Mesenchymal stem cell (in vitro differentiated cells and primary cell): Measurements from ENCODE around the gene KRT71.

Source experiments
- DNase-seq: peaks from one replicate; pipeline ENCODE4 v3.0.0-alpha.2; 2013
- H2AFZ ChIP-seq: one replicate; pipeline ENCODE4 v1.6.1; 2013; ENCODE audit warnings: low read depth, mild to moderate bottlenecking, control low read depth, inconsistent platforms, low read length, moderate library complexity
- H2AK5ac ChIP-seq: 2 replicates; pipeline ENCODE4 v1.6.1; 2013; ENCODE audit warnings: low read length, moderate library complexity, mild to moderate bottlenecking, inconsistent platforms; ENCODE audit not compliant: severe bottlenecking
- H2BK120ac ChIP-seq: one replicate; pipeline ENCODE4 v1.6.1; 2013; ENCODE audit warnings: low read depth, mild to moderate bottlenecking, inconsistent platforms, low read length, moderate library complexity
- H2BK12ac ChIP-seq, 2 experiments: one replicate each; pipeline ENCODE4 v1.6.1; 2013; ENCODE audit warnings: inconsistent platforms in 2 of 2, low read length in 2 of 2, mild to moderate bottlenecking in 2 of 2, moderate library complexity in 2 of 2, control low read depth in 1 of 2
- H2BK15ac ChIP-seq: one replicate; pipeline ENCODE4 v1.6.1; 2013; ENCODE audit warnings: mild to moderate bottlenecking, low read depth, inconsistent platforms; ENCODE audit not compliant: poor library complexity, severe bottlenecking
- H2BK5ac ChIP-seq: 2 replicates; pipeline ENCODE4 v1.6.1; 2013; ENCODE audit warnings: low read depth, mild to moderate bottlenecking, low read length, control low read depth, inconsistent platforms; ENCODE audit not compliant: poor library complexity, severe bottlenecking
- H3K14ac ChIP-seq, 2 experiments: one replicate each; pipeline ENCODE4 v1.6.1; 2013; ENCODE audit warnings: inconsistent platforms in 2 of 2, low read length in 2 of 2, control low read depth in 1 of 2, mild to moderate bottlenecking in 1 of 2, moderate library complexity in 1 of 2
- H3K18ac ChIP-seq, 2 experiments: one replicate each; pipeline ENCODE4 v1.6.1; 2013; ENCODE audit warnings: inconsistent platforms in 2 of 2, low read length in 2 of 2, control low read depth in 1 of 2, low read depth in 1 of 2, mild to moderate bottlenecking in 1 of 2
- H3K23ac ChIP-seq, 2 experiments: one replicate each; pipeline ENCODE4 v1.6.1; 2013; ENCODE audit warnings: inconsistent platforms in 2 of 2, low read length in 2 of 2, mild to moderate bottlenecking in 2 of 2, moderate library complexity in 2 of 2, control low read depth in 1 of 2
- H3K27ac ChIP-seq: 2 replicates; pipeline ENCODE4 v1.5.1; 2013; ENCODE audit warnings: mild to moderate bottlenecking, moderate library complexity, low read length, control low read depth, inconsistent platforms; ENCODE audit not compliant: poor library complexity, severe bottlenecking
- H3K27me3 ChIP-seq, 2 experiments: 2 replicates each; pipeline versions ENCODE4 v1.6.1 to v1.7.0; 2013; ENCODE audit warnings: low read length in 2 of 2, mild to moderate bottlenecking in 2 of 2, moderate library complexity in 2 of 2, control low read depth in 1 of 2, inconsistent platforms in 1 of 2; ENCODE audit not compliant: control insufficient read depth in 1 of 2, insufficient read depth in 1 of 2
- H3K36me3 ChIP-seq, 2 experiments: 2 replicates each; pipeline versions ENCODE4 v1.6.1 to v1.7.0; 2013; ENCODE audit warnings: low read length in 2 of 2, control low read depth in 1 of 2, inconsistent platforms in 1 of 2, low read depth in 1 of 2, mild to moderate bottlenecking in 1 of 2; ENCODE audit not compliant: insufficient read depth in 2 of 2, control insufficient read depth in 1 of 2
- H3K4ac ChIP-seq, 2 experiments: one replicate each; pipeline ENCODE4 v1.6.1; 2013; ENCODE audit warnings: inconsistent platforms in 2 of 2, low read length in 2 of 2, mild to moderate bottlenecking in 2 of 2, moderate library complexity in 2 of 2, control low read depth in 1 of 2, low read depth in 1 of 2
- H3K4me1 ChIP-seq: 2 replicates; pipeline ENCODE4 v1.6.1; 2013; ENCODE audit warnings: low read depth, low read length, control low read depth; ENCODE audit not compliant: control insufficient read depth, insufficient read depth
- H3K4me2 ChIP-seq: 2 replicates; pipeline ENCODE4 v1.6.1; 2013; ENCODE audit warnings: low read length, mild to moderate bottlenecking, inconsistent platforms; ENCODE audit not compliant: poor library complexity, severe bottlenecking
- H3K4me3 ChIP-seq, 2 experiments: 2 replicates each; pipeline versions ENCODE4 v1.5.1 to v1.7.0; 2013; ENCODE audit warnings: low read length in 2 of 2, mild to moderate bottlenecking in 2 of 2, control low read depth in 1 of 2, low read depth in 1 of 2; ENCODE audit not compliant: insufficient read depth in 1 of 2
- H3K79me1 ChIP-seq: replicated peaks from 2 replicates; pipeline ENCODE4 v1.6.1; 2013; ENCODE audit warnings: mild to moderate bottlenecking, control low read depth, low read length, inconsistent platforms; ENCODE audit not compliant: poor library complexity, severe bottlenecking
- H3K9ac ChIP-seq: 2 replicates; pipeline ENCODE4 v1.7.0; 2013; ENCODE audit warnings: mild to moderate bottlenecking, low read length, moderate library complexity
- H3K9me3 ChIP-seq: 2 replicates; pipeline ENCODE4 v1.7.0; 2013; ENCODE audit warnings: mild to moderate bottlenecking, low read length; ENCODE audit not compliant: control insufficient read depth
- H4K8ac ChIP-seq: one replicate; pipeline ENCODE4 v1.6.1; 2013; ENCODE audit warnings: inconsistent platforms, mild to moderate bottlenecking, low read length, moderate library complexity
- H4K91ac ChIP-seq: one replicate; pipeline ENCODE4 v1.6.1; 2013; ENCODE audit warnings: mild to moderate bottlenecking, low read length, inconsistent platforms
- WGBS: methylation state at CpG from one replicate; pipeline ENCODE4 v1.1.7; 2013; ENCODE audit warnings: mixed read lengths; 5-methylcytosine and 5-hydroxymethylcytosine counted together

KRT71 gene

GRCh38 chr12:52527121-52527800, 25.7 kb downstream of the KRT71 start:
- H3K4me1 ChIP-seq = no peaks in the 10 kb centered on the region
- no peak overlapping the region for H3K14ac ChIP-seq
- H3K4me2 ChIP-seq = no peak overlapping the region
- no peak overlapping the region for H3K27ac ChIP-seq
- H4K8ac ChIP-seq = no peak overlapping the region
- no peak overlapping the region for H2BK15ac ChIP-seq
- H3K9ac ChIP-seq = no peak overlapping the region
- H2AFZ ChIP-seq = no peak overlapping the region
- H3K9me3 ChIP-seq = no peaks in the 10 kb centered on the region
- H3K4ac ChIP-seq = no peak overlapping the region
- H4K91ac ChIP-seq = no peak overlapping the region
- H3K36me3 ChIP-seq = no peaks in the 10 kb centered on the region
- H2BK12ac ChIP-seq = no peak overlapping the region
- H3K18ac ChIP-seq = no peak overlapping the region
- no peak overlapping the region for H3K4me3 ChIP-seq
- 69% methylated on average over 4 of the region's 4 CpGs for WGBS
- DNase-seq = no peak
- no peak overlapping the region for H2BK5ac ChIP-seq
- H2BK120ac ChIP-seq = no peak overlapping the region
- no peak overlapping the region for H2AK5ac ChIP-seq
- H3K27me3 ChIP-seq = peaks cover 11 to 74% of the 10 kb centered on the region in 2 experiments
- no peaks in the 10 kb centered on the region for H3K79me1 ChIP-seq
- H3K23ac ChIP-seq = no peak overlapping the region

- Histone ChIP-seq H3K4ac (no peak overlapping the region), H2BK15ac (no peak overlapping the region), H2BK12ac (no peak overlapping the region), H2AFZ (no peak overlapping the region), H3K9ac (no peak overlapping the region), H4K91ac (no peak overlapping the region), H3K14ac (no peak overlapping the region), H3K27me3 (peaks cover 18 to 74% of the 10 kb centered on the region in 2 experiments), H3K27ac (no peak overlapping the region), H3K4me1 (no peaks in the 10 kb centered on the region), H3K79me1 (no peaks in the 10 kb centered on the region), H3K9me3 (no peaks in the 10 kb centered on the region), H2BK5ac (no peak overlapping the region), H3K4me3 (no peak overlapping the region), H3K18ac (no peak overlapping the region), H3K23ac (no peak overlapping the region), H2BK120ac (no peak overlapping the region), H4K8ac (no peak overlapping the region), H3K4me2 (no peak overlapping the region), H3K36me3 (no peaks in the 10 kb centered on the region), H2AK5ac (no peak overlapping the region)
- 81% methylated on average over 8 of the region's 8 CpGs for WGBS
- no peak for DNase-seq
These were observed 26.4 kb downstream of the KRT71 start for GRCh38 chr12:52526511-52526951.

- no peak overlapping the region for H3K18ac ChIP-seq
- peaks cover 19 to 74% of the 10 kb centered on the region in 2 experiments for H3K27me3 ChIP-seq
- H3K79me1 ChIP-seq = no peaks in the 10 kb centered on the region
- H2BK5ac ChIP-seq = no peak overlapping the region
- no peak overlapping the region for H3K4me3 ChIP-seq
- H3K14ac ChIP-seq = no peak overlapping the region
- no peaks in the 10 kb centered on the region for H3K36me3 ChIP-seq
- no peak overlapping the region for H2BK120ac ChIP-seq
- no peak overlapping the region for H3K4ac ChIP-seq
- no peak overlapping the region for H3K27ac ChIP-seq
- no peak overlapping the region for H2AK5ac ChIP-seq
- H4K8ac ChIP-seq = no peak overlapping the region
- H3K9me3 ChIP-seq = no peaks in the 10 kb centered on the region
- no peak overlapping the region for H2BK15ac ChIP-seq
- H3K23ac ChIP-seq = no peak overlapping the region
- no peaks in the 10 kb centered on the region for H3K4me1 ChIP-seq
- no peak overlapping the region for H3K4me2 ChIP-seq
- no peak overlapping the region for H4K91ac ChIP-seq
- no peak overlapping the region for H2AFZ ChIP-seq
- H3K9ac ChIP-seq = no peak overlapping the region
- no peak overlapping the region for H2BK12ac ChIP-seq
- 81% methylated on average over 12 of the region's 13 CpGs for WGBS
- no peak for DNase-seq
These were observed 27.1 kb downstream of the KRT71 start for GRCh38 chr12:52525661-52526499.

- no peak overlapping the region for H3K18ac ChIP-seq
- no peaks in the 10 kb centered on the region for H3K79me1 ChIP-seq
- H4K8ac ChIP-seq = no peak overlapping the region
- H2BK5ac ChIP-seq = no peak overlapping the region
- no peak overlapping the region for H2BK12ac ChIP-seq
- H4K91ac ChIP-seq = no peak overlapping the region
- H3K9me3 ChIP-seq = no peaks in the 10 kb centered on the region
- H3K23ac ChIP-seq = no peak overlapping the region
- H3K27ac ChIP-seq = no peak overlapping the region
- no peak for DNase-seq
- peaks cover 19 to 74% of the 10 kb centered on the region in 2 experiments for H3K27me3 ChIP-seq
- H3K4me3 ChIP-seq = no peak overlapping the region
- H3K4ac ChIP-seq = no peak overlapping the region
- no peaks in the 10 kb centered on the region for H3K36me3 ChIP-seq
- no peak overlapping the region for H2BK15ac ChIP-seq
- no peak overlapping the region for H3K14ac ChIP-seq
- no peak overlapping the region for H2BK120ac ChIP-seq
- no peak overlapping the region for H3K4me2 ChIP-seq
- no peak overlapping the region for H2AK5ac ChIP-seq
- H3K4me1 ChIP-seq = no peaks in the 10 kb centered on the region
- H2AFZ ChIP-seq = no peak overlapping the region
- 90% methylated on average over 5 of the region's 5 CpGs for WGBS
- H3K9ac ChIP-seq = no peak overlapping the region
These were observed 27.9 kb downstream of the KRT71 start for GRCh38 chr12:52524898-52525591.
